Cardiac fibroblast (primary cell): Measurements from ENCODE around the gene ATP11A.

Experiments
- DNase-seq, 2 donors: peaks; one replicate each; pipeline versions ENCODE4 v3.0.0 to v3.0.0-alpha.2; 2010; ENCODE audit warnings: low read depth in 2 of 2
- H3K4me3 ChIP-seq, 2 donors: replicated peaks in 1 of 2; 1 replicate in 1 of 2; 2 replicates in 1 of 2; pipeline ENCODE4 v1.5.1; 2011; ENCODE audit warnings: low read depth in 2 of 2, low read length in 2 of 2, mild to moderate bottlenecking in 2 of 2, moderate library complexity in 1 of 2
- TF ChIP-seq, protein P1 (sequence below): IDR thresholded peaks from one replicate; pipeline ENCODE4 v1.5.1; 2011; ENCODE audit warnings: low read depth, mild to moderate bottlenecking, low read length, inconsistent platforms

ATP11A gene

GRCh38 chr13:112889351-112890290 is 199.8 kb downstream of the ATP11A start:
- TF ChIP-seq, protein P1, sequence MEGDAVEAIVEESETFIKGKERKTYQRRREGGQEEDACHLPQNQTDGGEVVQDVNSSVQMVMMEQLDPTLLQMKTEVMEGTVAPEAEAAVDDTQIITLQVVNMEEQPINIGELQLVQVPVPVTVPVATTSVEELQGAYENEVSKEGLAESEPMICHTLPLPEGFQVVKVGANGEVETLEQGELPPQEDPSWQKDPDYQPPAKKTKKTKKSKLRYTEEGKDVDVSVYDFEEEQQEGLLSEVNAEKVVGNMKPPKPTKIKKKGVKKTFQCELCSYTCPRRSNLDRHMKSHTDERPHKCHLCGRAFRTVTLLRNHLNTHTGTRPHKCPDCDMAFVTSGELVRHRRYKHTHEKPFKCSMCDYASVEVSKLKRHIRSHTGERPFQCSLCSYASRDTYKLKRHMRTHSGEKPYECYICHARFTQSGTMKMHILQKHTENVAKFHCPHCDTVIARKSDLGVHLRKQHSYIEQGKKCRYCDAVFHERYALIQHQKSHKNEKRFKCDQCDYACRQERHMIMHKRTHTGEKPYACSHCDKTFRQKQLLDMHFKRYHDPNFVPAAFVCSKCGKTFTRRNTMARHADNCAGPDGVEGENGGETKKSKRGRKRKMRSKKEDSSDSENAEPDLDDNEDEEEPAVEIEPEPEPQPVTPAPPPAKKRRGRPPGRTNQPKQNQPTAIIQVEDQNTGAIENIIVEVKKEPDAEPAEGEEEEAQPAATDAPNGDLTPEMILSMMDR = no peak
- H3K4me3 ChIP-seq = no peak overlapping the region
- DNase-seq = no peak

DNA sequence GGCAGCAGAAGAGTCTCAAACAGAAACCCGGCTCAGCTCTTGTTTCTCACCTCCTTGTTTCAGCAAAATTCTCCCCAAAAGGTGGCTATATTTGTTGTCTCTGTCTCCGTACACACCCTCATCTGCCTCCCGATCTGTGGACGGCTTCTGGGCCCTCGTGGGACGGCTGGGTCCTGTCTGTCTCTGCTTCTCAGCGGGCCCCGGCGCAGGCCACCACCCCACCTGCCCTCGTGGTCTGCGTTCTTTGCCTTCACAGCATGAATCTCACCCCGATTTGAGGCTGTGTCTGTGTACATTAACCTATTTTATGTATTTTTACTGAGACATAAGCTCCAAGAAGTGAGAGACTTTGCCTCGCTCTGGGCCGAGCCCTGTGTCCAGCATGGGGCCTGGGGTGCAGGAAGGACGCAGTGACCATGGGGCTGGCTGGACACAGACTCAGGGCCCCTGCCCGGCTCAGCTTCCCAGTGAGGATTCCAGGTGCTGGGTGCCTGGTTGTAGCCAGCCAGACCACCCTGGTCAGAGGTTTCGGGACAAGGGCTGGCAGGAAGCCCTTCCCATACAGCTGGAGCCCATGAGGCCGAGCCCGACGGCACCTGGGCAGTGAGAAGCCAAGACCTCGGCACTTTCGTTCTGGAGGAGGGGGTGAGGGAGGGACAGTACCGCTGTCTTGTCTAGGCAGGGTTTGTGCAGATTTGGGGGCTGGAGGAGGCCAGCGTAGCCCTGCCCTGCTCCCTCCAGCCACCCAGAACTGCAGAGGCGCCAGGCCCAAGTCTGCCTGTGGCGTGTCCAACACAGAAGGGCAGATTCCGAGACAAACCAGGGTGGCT is 200.7 kb downstream of the ATP11A start:
- no peak overlapping the region for H3K4me3 ChIP-seq
- DNase-seq = no peak
- TF ChIP-seq, protein P1 = no peak

DNA sequence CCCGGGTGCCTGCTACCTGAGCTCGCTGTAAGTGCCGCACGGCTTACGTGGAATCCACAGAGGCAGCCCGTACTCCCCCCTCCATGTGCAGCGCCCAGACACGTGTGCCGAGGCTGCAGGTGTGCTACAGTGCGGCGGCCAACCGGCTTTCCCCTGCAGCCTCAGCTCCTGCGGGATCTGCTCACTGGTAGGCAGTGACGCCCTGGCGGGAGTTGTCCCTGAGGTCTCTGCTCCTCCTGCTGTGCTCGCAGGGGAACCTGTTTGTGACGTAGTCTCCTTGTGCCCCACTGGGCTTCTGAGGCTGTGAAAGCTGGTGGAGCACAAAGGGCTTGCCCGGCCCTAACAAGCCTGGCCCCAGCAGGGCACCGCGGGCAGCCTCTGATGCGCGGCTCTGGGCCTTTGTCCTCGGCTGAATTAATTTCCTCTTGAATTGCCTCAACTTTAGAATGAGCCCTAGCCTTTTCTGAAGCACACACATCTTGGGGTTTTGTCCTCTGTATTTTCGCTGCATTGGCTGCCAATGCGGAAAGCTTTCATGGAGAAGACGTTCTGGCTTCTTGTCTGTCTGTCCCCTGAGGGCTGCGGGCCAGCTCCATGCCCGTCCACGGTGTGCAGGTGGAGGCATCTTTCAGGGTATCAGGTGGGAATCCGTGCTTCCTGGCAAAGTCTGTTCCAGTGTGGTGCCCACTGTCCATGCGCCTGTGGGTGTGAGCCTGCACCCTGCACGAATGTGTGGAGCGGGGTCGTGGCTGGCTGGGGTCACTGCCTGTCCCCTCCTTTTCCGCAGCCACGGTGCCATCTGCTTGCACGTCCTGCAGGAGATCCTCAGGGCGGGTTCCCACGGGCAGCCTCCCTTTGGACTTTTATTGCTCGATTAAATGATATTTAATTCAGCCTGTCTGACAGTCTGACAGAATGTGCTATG is 201.9 kb downstream of the ATP11A start:
- no peak for DNase-seq
- TF ChIP-seq, protein P1 = no peak
- H3K4me3 ChIP-seq = no peak overlapping the region

- DNase-seq = no peak
- TF ChIP-seq, protein P1 = no peak
- no peak overlapping the region for H3K4me3 ChIP-seq
Measured at GRCh38 chr13:112892426-112893206, 202.8 kb downstream of the ATP11A start.

- TF ChIP-seq, protein P1 = no peak
- no peak for DNase-seq
- H3K4me3 ChIP-seq = no peak overlapping the region
Measured at GRCh38 chr13:112893207-112893569, 203.3 kb downstream of the ATP11A start.
